Amygdala (tissue), 56 donors: ENCODE results near the gene ADGRG1.
"Not testable (repeated sequence)": the region's sequence is repeated elsewhere in the genome, so short reads cannot be mapped to it uniquely, and the experiment has no call there.

Experiments
- DNase-seq, 56 donors: peaks; one replicate each; lab custom pipeline; 2025; lab: John Stamatoyannopoulos, UW

ADGRG1 gene

GRCh38 chr16:57712569-57712968, 84.1 kb downstream of the ADGRG1 start:
- DNase-seq = not testable (repeated sequence)

GRCh38 chr16:57713596-57713995, 85.2 kb downstream of the ADGRG1 start:
- no peak for DNase-seq

GRCh38 chr16:57714047-57714446, 85.6 kb downstream of the ADGRG1 start:
- no peak for DNase-seq
